Activated naive CD8-positive, alpha-beta T cell treated with anti-CD3 and anti-CD28 coated beads, Interleukin-2, amount 10 ng/mL, durations not matched to agents 7 days and 5 days (primary cell): ENCODE results near the gene TMEM245. TPM values are rescaled to one million over a fixed set of nuclear protein-coding genes. Genes with fewer than 3 reads are reported as not detected.
A peak's percentile ranks its signal among the peaks of the same experiment; 100 is the strongest.

ENCODE experiments used
- ATAC-seq: fragments of 150-1000 bp; cut with Tn5 transposase; one replicate; pipeline ENCODE4 v1.10.0; 2021; ENCODE audit warnings: low read depth, moderate library complexity
- POLR2A ChIA-PET: fragments of 350-600 bp; sonication (Branson Sonifier 250); formaldehyde crosslinking; loops from one replicate; lab custom pipeline; 2021; ENCODE audit warnings: antibody characterized with exemption; lab: Charles Lee
- DNase-seq: peaks from one replicate; pipeline ENCODE4 v3.0.0; 2021
- H3K27ac Mint-ChIP-seq: one replicate; pipeline ENCODE4 v1.8.0; 2022; ENCODE audit warnings: mild to moderate bottlenecking, mixed read lengths
- H3K27me3 Mint-ChIP-seq: one replicate; pipeline ENCODE4 v1.8.0; 2022; ENCODE audit warnings: mild to moderate bottlenecking, moderate library complexity, mixed read lengths
- H3K36me3 Mint-ChIP-seq: one replicate; pipeline ENCODE4 v1.8.0; 2021; ENCODE audit warnings: mild to moderate bottlenecking, mixed read lengths
- H3K4me1 Mint-ChIP-seq: one replicate; pipeline ENCODE4 v1.8.0; 2021; ENCODE audit warnings: mixed read lengths
- H3K4me3 Mint-ChIP-seq: one replicate; pipeline ENCODE4 v1.8.0; 2022; ENCODE audit warnings: mild to moderate bottlenecking, moderate library complexity, mixed read lengths
- H3K9me3 Mint-ChIP-seq: one replicate; pipeline ENCODE4 v1.8.0; 2021; ENCODE audit warnings: mixed read lengths
- total RNA-seq, 2 experiments: library from RNA; stranded (reverse); gene quantifications; one replicate each; pipeline ENCODE4 v1.2.3, GENCODE V29; 2021

TMEM245 gene
- total RNA-seq, 2 experiments from 2014 or later, result 42.8 to 45.7 TPM

GRCh38 chr9:109108318-109108717 lies 11.4 kb downstream of the TMEM245 start:
- no peak for ATAC-seq
- peaks cover 38% of the 10 kb centered on the region for H3K4me1 Mint-ChIP-seq

GRCh38 chr9:109107402-109108240 lies 12.1 kb downstream of the TMEM245 start:
- peaks cover 34% of the 10 kb centered on the region for H3K36me3 Mint-ChIP-seq
- H3K27me3 Mint-ChIP-seq, result no peaks in the 10 kb centered on the region
- H3K4me1 Mint-ChIP-seq, result peaks cover 43% of the 10 kb centered on the region
- H3K9me3 Mint-ChIP-seq, result peaks cover 10% of the 10 kb centered on the region
- POLR2A ChIA-PET, result interaction anchor here (1.0 kb wide), 1 partner anchor 12 kb away, joined by 3 read pairs; the partner anchor contains the start of gene TMEM245
- H3K27ac Mint-ChIP-seq, result peak overlapping the region; percentile 63
- DNase-seq (no peak), ATAC-seq (peak; percentile 58)
- H3K4me3 Mint-ChIP-seq, result peak overlapping the region; percentile 59

More at GRCh38 chr9:109108318-109108717, 11.4 kb downstream of the TMEM245 start:
- no peak for DNase-seq
- POLR2A ChIA-PET, result no interaction called here
- peaks cover 27% of the 10 kb centered on the region for H3K36me3 Mint-ChIP-seq
- no peak overlapping the region for H3K4me3 Mint-ChIP-seq
- no peak overlapping the region for H3K27ac Mint-ChIP-seq
- H3K9me3 Mint-ChIP-seq, result peaks cover 5% of the 10 kb centered on the region
- H3K27me3 Mint-ChIP-seq, result no peaks in the 10 kb centered on the region

GRCh38 chr9:109101810-109102209 lies 17.9 kb downstream of the TMEM245 start:
- peaks cover 47% of the 10 kb centered on the region for H3K4me1 Mint-ChIP-seq
- POLR2A ChIA-PET, result interaction anchor here (1.7 kb wide), 1 partner anchor 16 kb away, joined by 7 read pairs; no protein-coding TSS in a partner anchor
- peaks cover 10% of the 10 kb centered on the region for H3K9me3 Mint-ChIP-seq
- ATAC-seq, result peak; percentile 80
- peak overlapping the region; percentile 69 for H3K4me3 Mint-ChIP-seq
- peaks cover 46% of the 10 kb centered on the region for H3K36me3 Mint-ChIP-seq
- no peak for DNase-seq
- peak overlapping the region; percentile 84 for H3K27ac Mint-ChIP-seq
- no peaks in the 10 kb centered on the region for H3K27me3 Mint-ChIP-seq

GRCh38 chr9:109101202-109101595 lies 18.5 kb downstream of the TMEM245 start:
- Mint-ChIP-seq H3K27ac (peak overlapping the region; percentile 79), H3K4me3 (peak overlapping the region; percentile 69), H3K36me3 (peaks cover 44% of the 10 kb centered on the region), H3K27me3 (no peaks in the 10 kb centered on the region), H3K4me1 (peaks cover 48% of the 10 kb centered on the region), H3K9me3 (peaks cover 10% of the 10 kb centered on the region)
- DNase-seq (no peak), ATAC-seq (peak; percentile 43)
- POLR2A ChIA-PET, result interaction anchor here (1.1 kb wide), 1 partner anchor 18 kb away, joined by 6 read pairs; the partner anchor contains the start of gene TMEM245

- no peak for DNase-seq
- Mint-ChIP-seq H3K36me3 (peaks cover 48% of the 10 kb centered on the region), H3K27me3 (no peaks in the 10 kb centered on the region), H3K9me3 (peaks cover 10% of the 10 kb centered on the region), H3K27ac (peak overlapping the region; percentile 79), H3K4me1 (peaks cover 52% of the 10 kb centered on the region), H3K4me3 (peak overlapping the region; percentile 69)
- POLR2A ChIA-PET, result interaction anchor here (1.1 kb wide), 1 partner anchor 19 kb away, joined by 6 read pairs; the partner anchor contains the start of gene TMEM245
- no peak for ATAC-seq
Measured at GRCh38 chr9:109100543-109101201, 19.1 kb downstream of the TMEM245 start.

GRCh38 chr9:109098960-109099308 lies 20.8 kb downstream of the TMEM245 start:
- POLR2A ChIA-PET, result interaction anchor here (0.6 kb wide), 1 partner anchor 155 kb away, joined by 3 read pairs; no protein-coding TSS in a partner anchor
- Mint-ChIP-seq H3K4me3 (no peak overlapping the region), H3K4me1 (peaks cover 60% of the 10 kb centered on the region), H3K9me3 (peaks cover 8% of the 10 kb centered on the region), H3K36me3 (peaks cover 46% of the 10 kb centered on the region), H3K27ac (no peak overlapping the region), H3K27me3 (no peaks in the 10 kb centered on the region)
- DNase-seq (no peak), ATAC-seq (no peak)

GRCh38 chr9:109098171-109098959 lies 21.4 kb downstream of the TMEM245 start:
- Mint-ChIP-seq H3K9me3 (peaks cover 6% of the 10 kb centered on the region), H3K4me1 (peaks cover 61% of the 10 kb centered on the region), H3K36me3 (peaks cover 44% of the 10 kb centered on the region), H3K27me3 (no peaks in the 10 kb centered on the region), H3K27ac (no peak overlapping the region), H3K4me3 (no peak overlapping the region)
- ATAC-seq (no peak), DNase-seq (no peak)
- POLR2A ChIA-PET, result no interaction called here

- DNase-seq, result no peak
- H3K9me3 Mint-ChIP-seq, result no peaks in the 10 kb centered on the region
- peaks cover 44% of the 10 kb centered on the region for H3K36me3 Mint-ChIP-seq
- H3K4me3 Mint-ChIP-seq, result peak overlapping the region; percentile 45
- H3K27me3 Mint-ChIP-seq, result no peaks in the 10 kb centered on the region
- peak; percentile 19 for ATAC-seq
- peak overlapping the region; percentile 84 for H3K27ac Mint-ChIP-seq
- POLR2A ChIA-PET, result interaction anchor here (0.7 kb wide), 1 partner anchor 23 kb away, joined by 3 read pairs; no protein-coding TSS in a partner anchor
- peaks cover 55% of the 10 kb centered on the region for H3K4me1 Mint-ChIP-seq
Measured at GRCh38 chr9:109097146-109097545, 22.6 kb downstream of the TMEM245 start.

- Mint-ChIP-seq H3K4me3 (no peak overlapping the region), H3K27me3 (no peaks in the 10 kb centered on the region), H3K27ac (no peak overlapping the region), H3K9me3 (no peaks in the 10 kb centered on the region), H3K4me1 (peaks cover 41% of the 10 kb centered on the region), H3K36me3 (peaks cover 46% of the 10 kb centered on the region)
- POLR2A ChIA-PET, result no interaction called here
- ATAC-seq, result no peak
- no peak for DNase-seq
Measured at GRCh38 chr9:109095321-109095720, 24.4 kb downstream of the TMEM245 start.

GRCh38 chr9:109094268-109094667 lies 25.5 kb downstream of the TMEM245 start:
- DNase-seq (no peak), ATAC-seq (no peak)
- POLR2A ChIA-PET, result interaction anchor here (0.7 kb wide), 1 partner anchor 25 kb away, joined by 4 read pairs; the partner anchor contains the start of gene TMEM245
- Mint-ChIP-seq H3K27ac (no peak overlapping the region), H3K36me3 (peaks cover 45% of the 10 kb centered on the region), H3K4me3 (no peak overlapping the region), H3K9me3 (no peaks in the 10 kb centered on the region), H3K4me1 (peaks cover 38% of the 10 kb centered on the region), H3K27me3 (no peaks in the 10 kb centered on the region)

GRCh38 chr9:109092587-109092986 lies 27.2 kb downstream of the TMEM245 start:
- peaks cover 27% of the 10 kb centered on the region for H3K4me1 Mint-ChIP-seq
- H3K4me3 Mint-ChIP-seq, result no peak overlapping the region
- DNase-seq (no peak), ATAC-seq (no peak)
- no peak overlapping the region for H3K27ac Mint-ChIP-seq
- peaks cover 40% of the 10 kb centered on the region for H3K36me3 Mint-ChIP-seq
- POLR2A ChIA-PET, result no interaction called here
- no peaks in the 10 kb centered on the region for H3K9me3 Mint-ChIP-seq
- H3K27me3 Mint-ChIP-seq, result no peaks in the 10 kb centered on the region

GRCh38 chr9:109092051-109092580 lies 27.6 kb downstream of the TMEM245 start:
- no peak for ATAC-seq
- Mint-ChIP-seq H3K4me3 (no peak overlapping the region), H3K9me3 (no peaks in the 10 kb centered on the region), H3K4me1 (peaks cover 25% of the 10 kb centered on the region), H3K27ac (no peak overlapping the region), H3K36me3 (peaks cover 40% of the 10 kb centered on the region), H3K27me3 (no peaks in the 10 kb centered on the region)
- DNase-seq, result no peak
- POLR2A ChIA-PET, result no interaction called here
